Ishikawa (cell line): Measurements from ENCODE around the gene CAGE1.

Experiments used
- CEBPB ChIP-seq: IDR thresholded peaks from 2 replicates; pipeline ENCODE4 v1.6.1; 2012
- CREB1 ChIP-seq: IDR thresholded peaks from 2 replicates; pipeline ENCODE4 v1.6.1; 2012; ENCODE audit warnings: low read depth
- EGR1 ChIP-seq: IDR thresholded peaks from 2 replicates; pipeline ENCODE4 v1.6.1; 2012
- EP300 ChIP-seq: IDR thresholded peaks from 2 replicates; pipeline ENCODE4 v1.6.1; 2012; ENCODE audit warnings: borderline replicate concordance
- RAD21 ChIP-seq: IDR thresholded peaks from 2 replicates; pipeline ENCODE4 v1.6.1; 2012; ENCODE audit warnings: low read depth
- REST ChIP-seq: IDR thresholded peaks from 2 replicates; pipeline ENCODE4 v1.6.1; 2012; ENCODE audit warnings: low read depth, mild to moderate bottlenecking
- TCF12 ChIP-seq: IDR thresholded peaks from 2 replicates; pipeline ENCODE4 v1.6.1; 2012; ENCODE audit warnings: low read depth
- TEAD4 ChIP-seq: IDR thresholded peaks from 2 replicates; pipeline ENCODE4 v1.6.1; 2012
- USF1 ChIP-seq: IDR thresholded peaks from 2 replicates; pipeline ENCODE4 v1.6.1; 2012
- YY1 ChIP-seq: IDR thresholded peaks from 2 replicates; pipeline ENCODE4 v1.6.1; 2012; ENCODE audit warnings: low read depth

GRCh38 chr6:7295916-7296315 is 93.6 kb downstream of the CAGE1 start:
- TF ChIP-seq CEBPB (no peak), EP300 (no peak), TCF12 (no peak), TEAD4 (no peak), USF1 (no peak), CREB1 (no peak), RAD21 (no peak), YY1 (no peak), REST (no peak), EGR1 (no peak)
